Activated naive CD4-positive, alpha-beta T cell treated with anti-CD3 and anti-CD28 coated beads for 36 hours (primary cell): ENCODE measurements around the gene NPIPA1. TPM values are rescaled to one million over a fixed set of nuclear protein-coding genes. Genes with fewer than 3 reads are reported as not detected.
"Not testable (repeated sequence)": the region's sequence is repeated elsewhere in the genome, so short reads cannot be mapped to it uniquely, and the experiment has no call there.

Experiments used
- CTCF ChIA-PET: fragments of 350-600 bp; sonication (Branson Sonifier 250); formaldehyde crosslinking; loops from one replicate; lab custom pipeline; 2021; ENCODE audit warnings: antibody characterized with exemption; lab: Charles Lee
- DNase-seq: peaks from one replicate; pipeline ENCODE4 v3.0.0-alpha.2; 2020
- H3K27ac Mint-ChIP-seq: one replicate; pipeline ENCODE4 v1.8.0; 2021; ENCODE audit warnings: mild to moderate bottlenecking, mixed read lengths
- H3K27me3 Mint-ChIP-seq: one replicate; pipeline ENCODE4 v1.8.0; 2021; ENCODE audit warnings: low read depth, mixed read lengths
- H3K36me3 Mint-ChIP-seq: one replicate; pipeline ENCODE4 v1.8.0; 2021; ENCODE audit warnings: low read depth, mixed read lengths
- H3K4me1 Mint-ChIP-seq: one replicate; pipeline ENCODE4 v1.8.0; 2021; ENCODE audit warnings: low read depth, mixed read lengths
- H3K4me3 Mint-ChIP-seq: one replicate; pipeline ENCODE4 v1.8.0; 2021; ENCODE audit warnings: mild to moderate bottlenecking, moderate library complexity, mixed read lengths
- H3K9me3 Mint-ChIP-seq: one replicate; pipeline ENCODE4 v1.8.0; 2021; ENCODE audit warnings: mixed read lengths
- intact Hi-C: fragments of 100-400 bp; cut with micrococcal nuclease; formaldehyde crosslinking; loops from one replicate; pipeline ENCODE4 v1.15.1; 2023
- total RNA-seq, 2 experiments: library from RNA; stranded (reverse); gene quantifications; one replicate each; pipeline ENCODE4 v1.2.3, GENCODE V29; 2021

Gene NPIPA1
- total RNA-seq, result 100 to 1,000 TPM in 1 of 2 experiments, 10 to 100 TPM in 1; 81.4 to 101 TPM

GRCh38 chr16:14937143-14937542, at the start of gene NPIPA1:
NPIPA1 (plus strand) TSS chr16:14937443; CDS start chr16:14937443, 0 bp downstream.
- H3K27ac Mint-ChIP-seq, intact Hi-C loops, CTCF ChIA-PET, H3K27me3 Mint-ChIP-seq, H3K4me3 Mint-ChIP-seq, H3K4me1 Mint-ChIP-seq, H3K36me3 Mint-ChIP-seq, DNase-seq, H3K9me3 Mint-ChIP-seq: not testable (repeated sequence)

DNA sequence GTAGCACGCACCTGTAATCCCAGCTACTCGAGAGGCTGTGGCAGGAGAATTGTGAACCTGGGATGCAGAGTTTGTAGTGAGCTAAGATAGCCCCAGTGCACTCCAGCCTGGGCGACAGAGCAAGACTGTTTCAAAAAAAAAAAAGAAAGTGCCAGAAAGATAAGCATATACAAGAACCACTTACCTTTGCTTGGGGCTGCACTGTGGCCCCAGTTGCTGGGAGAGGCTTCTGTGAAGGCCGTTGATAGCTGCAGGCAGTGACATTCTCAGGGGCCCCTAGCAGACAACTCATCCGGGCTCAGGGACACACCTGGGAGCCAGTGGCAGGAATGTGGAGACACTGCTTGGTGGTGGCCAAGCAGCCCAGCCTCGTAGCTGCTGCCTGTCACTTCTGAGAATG, 45.1 kb upstream of the NPIPA1 start:
- H3K4me3 Mint-ChIP-seq, H3K9me3 Mint-ChIP-seq, intact Hi-C loops, H3K27ac Mint-ChIP-seq, H3K27me3 Mint-ChIP-seq, H3K36me3 Mint-ChIP-seq, CTCF ChIA-PET, H3K4me1 Mint-ChIP-seq, DNase-seq: not testable (repeated sequence)

DNA sequence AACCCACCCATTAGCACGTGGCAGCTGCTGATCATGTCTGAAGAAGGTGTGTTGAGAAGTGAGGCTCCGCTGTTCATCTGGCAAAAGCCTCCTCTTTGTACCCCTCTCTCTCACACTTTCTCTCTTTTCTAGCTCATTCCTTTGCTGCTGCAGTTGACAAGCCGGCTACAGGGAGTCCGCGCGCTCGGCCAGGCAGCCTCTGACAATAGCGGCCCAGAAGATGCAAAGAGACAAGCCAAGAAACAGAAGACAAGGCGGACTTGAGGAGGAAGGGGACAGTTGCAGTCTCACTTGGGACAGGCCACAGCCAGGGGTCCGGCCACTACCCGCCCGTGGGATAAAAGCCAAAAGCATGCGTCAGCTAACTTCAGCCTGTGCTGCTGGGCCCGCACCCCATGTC, 41.9 kb upstream of the NPIPA1 start:
- CTCF ChIA-PET, H3K27ac Mint-ChIP-seq, H3K36me3 Mint-ChIP-seq, H3K4me1 Mint-ChIP-seq, DNase-seq, H3K9me3 Mint-ChIP-seq, H3K27me3 Mint-ChIP-seq, H3K4me3 Mint-ChIP-seq, intact Hi-C loops: not testable (repeated sequence)

DNA sequence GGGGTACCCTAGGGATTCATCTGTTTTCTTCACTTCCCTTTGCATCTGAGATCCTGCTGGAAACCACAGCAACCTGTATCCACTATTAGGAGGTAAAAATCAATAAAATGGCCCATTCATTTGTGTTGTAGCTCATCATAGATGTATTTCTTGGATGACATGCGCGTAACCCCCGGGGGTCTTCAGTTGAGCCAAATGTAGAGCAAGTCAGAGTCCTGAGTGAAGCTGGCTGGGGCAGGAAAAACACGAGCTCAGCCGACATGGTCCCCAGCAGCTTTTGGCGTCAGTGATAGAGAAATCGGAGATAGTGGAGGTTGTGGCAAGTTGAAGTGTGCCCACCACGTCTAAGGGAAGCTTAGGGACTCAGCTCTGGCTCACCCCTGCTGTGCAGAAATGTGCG, 41.2 kb upstream of the NPIPA1 start:
- H3K4me1 Mint-ChIP-seq, H3K27ac Mint-ChIP-seq, CTCF ChIA-PET, DNase-seq, H3K27me3 Mint-ChIP-seq, H3K9me3 Mint-ChIP-seq, H3K36me3 Mint-ChIP-seq, H3K4me3 Mint-ChIP-seq, intact Hi-C loops: not testable (repeated sequence)

GRCh38 chr16:14897006-14897664, 40.1 kb upstream of the NPIPA1 start:
- H3K27ac Mint-ChIP-seq, H3K36me3 Mint-ChIP-seq, intact Hi-C loops, H3K9me3 Mint-ChIP-seq, H3K27me3 Mint-ChIP-seq, H3K4me1 Mint-ChIP-seq, DNase-seq, H3K4me3 Mint-ChIP-seq, CTCF ChIA-PET: not testable (repeated sequence)

DNA sequence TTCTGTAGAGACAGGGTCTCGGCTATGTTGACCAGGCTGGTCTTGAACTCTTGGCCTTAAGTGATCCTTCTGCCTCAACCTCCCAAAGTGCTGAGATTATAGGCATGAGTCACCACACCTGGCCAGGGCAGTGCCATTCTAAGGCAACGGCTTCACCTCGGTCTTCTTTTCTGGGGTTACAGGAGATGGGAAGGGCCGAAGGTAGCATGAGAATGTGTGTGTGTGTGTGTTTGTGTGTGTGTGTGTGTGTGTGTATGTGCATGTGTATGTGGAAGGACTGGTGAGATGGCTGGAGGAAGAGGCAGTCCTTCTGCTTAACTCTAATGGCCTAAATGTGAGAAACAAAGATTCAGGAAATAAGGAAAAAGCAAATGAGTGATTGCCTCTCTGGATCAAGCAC, 39.1 kb upstream of the NPIPA1 start:
- H3K27ac Mint-ChIP-seq, H3K4me3 Mint-ChIP-seq, H3K4me1 Mint-ChIP-seq, CTCF ChIA-PET, intact Hi-C loops, H3K9me3 Mint-ChIP-seq, DNase-seq, H3K36me3 Mint-ChIP-seq, H3K27me3 Mint-ChIP-seq: not testable (repeated sequence)

DNA sequence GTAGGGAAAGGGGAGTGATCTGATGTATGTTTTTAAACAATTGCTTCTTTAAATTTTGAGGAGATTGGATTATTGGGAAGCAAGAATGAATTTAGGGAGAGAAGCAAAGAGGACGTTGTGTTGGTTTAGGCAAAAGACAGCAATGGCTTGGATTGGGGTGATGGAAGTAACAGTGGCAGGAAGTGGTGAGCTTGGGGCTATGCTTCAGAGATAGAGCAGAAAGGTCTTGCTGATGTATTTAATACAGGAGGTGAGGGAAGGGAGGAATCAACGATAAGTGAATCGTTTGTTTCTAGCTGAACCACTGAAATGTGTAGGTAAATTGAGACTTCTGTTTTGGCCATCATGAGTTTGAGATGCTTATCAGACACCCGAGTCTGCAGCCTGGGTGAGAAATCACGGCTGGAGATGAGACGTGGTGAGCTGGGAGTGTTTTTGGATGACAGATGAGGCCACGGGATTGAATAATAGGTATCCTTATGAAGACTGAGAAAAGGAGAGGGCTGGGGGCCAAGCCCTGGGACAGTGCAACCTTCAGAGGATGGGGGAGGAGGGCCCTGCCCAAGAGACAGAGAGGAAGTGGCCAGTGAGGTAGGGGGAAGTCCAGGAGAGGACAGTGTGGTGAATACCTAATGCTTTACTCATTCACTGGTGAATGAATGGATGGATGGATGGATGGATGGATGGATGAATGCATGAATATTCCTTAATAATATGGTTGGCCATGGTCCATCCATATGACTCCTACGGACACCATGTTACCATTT, 33.9 kb upstream of the NPIPA1 start:
- H3K27me3 Mint-ChIP-seq, H3K4me3 Mint-ChIP-seq, intact Hi-C loops, CTCF ChIA-PET, H3K4me1 Mint-ChIP-seq, H3K36me3 Mint-ChIP-seq, H3K27ac Mint-ChIP-seq, H3K9me3 Mint-ChIP-seq: not testable (repeated sequence)
- DNase-seq, result peak; percentile 23

DNA sequence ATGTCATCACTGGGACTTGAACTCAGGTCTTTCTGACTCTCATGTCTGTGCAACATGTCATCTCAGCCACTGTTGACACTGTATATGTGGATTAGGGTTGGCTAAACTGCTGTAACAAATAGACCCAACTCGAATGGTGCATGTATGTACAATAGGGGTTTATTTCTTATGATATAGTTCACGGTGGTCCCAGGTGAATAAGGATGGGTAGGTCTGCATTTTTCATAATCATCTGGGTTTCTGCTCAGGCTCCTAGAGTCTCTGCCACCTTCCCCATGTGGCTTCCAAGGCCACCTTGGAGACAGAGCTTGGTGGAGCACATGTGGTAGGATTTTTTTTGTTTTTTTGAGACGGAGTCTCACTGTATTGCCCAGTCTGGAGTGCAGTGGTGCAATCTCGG, 27.5 kb upstream of the NPIPA1 start:
- intact Hi-C loops, H3K4me1 Mint-ChIP-seq, H3K27ac Mint-ChIP-seq: not testable (repeated sequence)

DNA sequence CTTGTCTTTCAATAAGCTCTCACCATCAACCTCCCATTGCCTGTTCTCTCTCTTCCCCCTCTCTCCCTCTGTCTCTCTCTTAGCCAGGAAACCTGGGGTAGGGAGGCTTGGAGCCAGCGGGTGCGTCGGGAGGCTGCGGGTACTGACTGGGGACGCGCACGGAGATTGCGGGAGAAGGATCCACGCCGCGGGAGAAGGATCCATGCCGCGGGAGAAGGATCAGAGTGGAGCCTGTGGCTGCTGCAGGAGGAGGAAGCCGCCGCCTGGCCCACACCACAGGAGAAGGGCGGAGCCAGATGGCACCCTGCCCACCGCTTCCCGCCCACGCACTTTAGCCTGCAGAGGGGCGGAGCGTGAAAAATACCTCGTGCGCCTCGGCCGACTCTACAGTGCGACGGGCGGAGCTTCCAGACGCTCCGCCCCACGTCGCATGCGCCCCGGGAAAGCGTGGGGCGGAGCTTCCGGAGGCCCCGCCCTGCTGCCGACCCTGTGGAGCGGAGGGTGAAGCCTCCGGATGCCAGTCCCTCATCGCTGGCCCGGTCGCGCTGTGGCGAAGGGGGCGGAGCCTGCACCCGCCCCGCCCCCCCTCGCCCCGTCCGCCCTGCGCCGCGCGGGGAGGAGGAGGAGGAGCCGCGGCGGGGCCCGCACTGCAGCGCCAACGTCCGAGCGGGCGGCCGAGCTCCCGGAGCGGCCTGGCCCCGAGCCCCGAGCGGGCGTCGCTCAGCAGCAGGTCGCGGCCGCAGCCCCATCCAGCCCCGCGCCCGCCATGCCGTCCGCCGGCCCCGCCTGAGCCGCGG, 26.2 kb upstream of the NPIPA1 start:
- intact Hi-C loops, H3K4me3 Mint-ChIP-seq, H3K27ac Mint-ChIP-seq, H3K4me1 Mint-ChIP-seq, H3K27me3 Mint-ChIP-seq, H3K9me3 Mint-ChIP-seq, DNase-seq, CTCF ChIA-PET, H3K36me3 Mint-ChIP-seq: not testable (repeated sequence)

More for the DNA sequence above, 27.5 kb upstream of the NPIPA1 start:
- H3K9me3 Mint-ChIP-seq, H3K4me3 Mint-ChIP-seq, H3K27me3 Mint-ChIP-seq, CTCF ChIA-PET, DNase-seq, H3K36me3 Mint-ChIP-seq: not testable (repeated sequence)

GRCh38 chr16:14911954-14912353, 25.3 kb upstream of the NPIPA1 start:
- H3K9me3 Mint-ChIP-seq, H3K4me1 Mint-ChIP-seq, intact Hi-C loops, H3K27me3 Mint-ChIP-seq, H3K27ac Mint-ChIP-seq, H3K36me3 Mint-ChIP-seq, CTCF ChIA-PET: not testable (repeated sequence)
- peak overlapping the region; percentile 73 for H3K4me3 Mint-ChIP-seq
- DNase-seq, result peak; percentile 47

GRCh38 chr16:14912588-14912987, 24.7 kb upstream of the NPIPA1 start:
- DNase-seq, CTCF ChIA-PET, H3K27ac Mint-ChIP-seq, H3K27me3 Mint-ChIP-seq, H3K4me3 Mint-ChIP-seq, H3K9me3 Mint-ChIP-seq, H3K4me1 Mint-ChIP-seq, H3K36me3 Mint-ChIP-seq, intact Hi-C loops: not testable (repeated sequence)

- DNase-seq, H3K9me3 Mint-ChIP-seq, CTCF ChIA-PET, H3K4me3 Mint-ChIP-seq, H3K36me3 Mint-ChIP-seq, H3K4me1 Mint-ChIP-seq, H3K27me3 Mint-ChIP-seq, intact Hi-C loops, H3K27ac Mint-ChIP-seq: not testable (repeated sequence)
These were observed 18.7 kb upstream of the NPIPA1 start for GRCh38 chr16:14918504-14918903.
